Parathyroid adenoma (tissue), 2 donors: Measurements from ENCODE around the gene UFL1.

Experiments used
- H2AFZ ChIP-seq: fragments of 300-600 bp; sonication (generic); one replicate; pipeline ENCODE4 v1.7.0; 2017; ENCODE audit warnings: antibody characterized with exemption, mild to moderate bottlenecking
- H3K27ac ChIP-seq: fragments of 300-600 bp; sonication (generic); one replicate; pipeline ENCODE4 v1.7.0; 2017
- H3K27me3 ChIP-seq: fragments of 300-600 bp; sonication (generic); one replicate; pipeline ENCODE4 v1.7.0; 2017; ENCODE audit warnings: low read length; ENCODE audit not compliant: control insufficient read depth, insufficient read depth
- H3K36me3 ChIP-seq: fragments of 300-600 bp; sonication (generic); one replicate; pipeline ENCODE4 v1.7.0; 2017; ENCODE audit warnings: low read length; ENCODE audit not compliant: control insufficient read depth, insufficient read depth
- H3K4me1 ChIP-seq: fragments of 300-600 bp; sonication (generic); one replicate; pipeline ENCODE4 v1.7.0; 2017; ENCODE audit warnings: control low read depth
- H3K4me2 ChIP-seq: fragments of 300-600 bp; sonication (generic); one replicate; pipeline ENCODE4 v1.7.0; 2017; ENCODE audit warnings: low read length
- H3K4me3 ChIP-seq: fragments of 300-600 bp; sonication (generic); one replicate; pipeline ENCODE4 v1.7.0; 2017; ENCODE audit warnings: low read depth, low read length
- H3K79me2 ChIP-seq: fragments of 300-600 bp; sonication (generic); one replicate; pipeline ENCODE4 v1.7.0; 2017; ENCODE audit warnings: control low read depth
- H3K9ac ChIP-seq: fragments of 300-600 bp; sonication (generic); one replicate; pipeline ENCODE4 v1.7.0; 2017; ENCODE audit warnings: mild to moderate bottlenecking
- H3K9me3 ChIP-seq: fragments of 300-600 bp; sonication (generic); one replicate; pipeline ENCODE4 v1.7.0; 2017; ENCODE audit warnings: low read length; ENCODE audit not compliant: control insufficient read depth
- TF ChIP-seq, protein P1 (sequence below): fragments of 300-600 bp; sonication (generic); IDR thresholded peaks from one replicate; pipeline ENCODE4 v1.7.0; 2017; ENCODE audit warnings: antibody characterized with exemption, mild to moderate bottlenecking
- donor health status: primary hyperparathyroidism.

The UFL1 gene

DNA sequence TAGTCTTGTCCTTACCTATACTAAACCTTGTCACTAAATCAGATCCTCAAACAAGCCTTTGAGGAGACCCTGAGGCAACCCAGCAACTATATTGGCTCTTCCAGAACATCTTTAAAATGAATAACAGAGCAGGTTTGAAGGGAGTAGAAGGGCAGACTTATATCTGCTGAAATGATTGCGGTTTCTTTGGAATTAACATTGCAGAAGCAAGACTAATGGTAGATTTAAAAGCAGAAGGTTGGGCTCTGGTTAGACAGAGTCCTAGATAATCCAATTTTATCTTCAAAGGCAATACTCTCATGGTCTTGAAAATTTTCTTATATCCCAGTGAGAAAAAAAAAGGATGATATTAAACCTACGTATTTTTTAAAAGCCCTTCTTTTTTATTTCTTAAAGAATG, 60.4 kb downstream of the UFL1 start:
- H3K9ac ChIP-seq, result no peak overlapping the region
- H3K27ac ChIP-seq, result no peak overlapping the region
- H3K4me2 ChIP-seq, result no peak overlapping the region
- H3K4me3 ChIP-seq, result no peak overlapping the region
- TF ChIP-seq, protein P1, sequence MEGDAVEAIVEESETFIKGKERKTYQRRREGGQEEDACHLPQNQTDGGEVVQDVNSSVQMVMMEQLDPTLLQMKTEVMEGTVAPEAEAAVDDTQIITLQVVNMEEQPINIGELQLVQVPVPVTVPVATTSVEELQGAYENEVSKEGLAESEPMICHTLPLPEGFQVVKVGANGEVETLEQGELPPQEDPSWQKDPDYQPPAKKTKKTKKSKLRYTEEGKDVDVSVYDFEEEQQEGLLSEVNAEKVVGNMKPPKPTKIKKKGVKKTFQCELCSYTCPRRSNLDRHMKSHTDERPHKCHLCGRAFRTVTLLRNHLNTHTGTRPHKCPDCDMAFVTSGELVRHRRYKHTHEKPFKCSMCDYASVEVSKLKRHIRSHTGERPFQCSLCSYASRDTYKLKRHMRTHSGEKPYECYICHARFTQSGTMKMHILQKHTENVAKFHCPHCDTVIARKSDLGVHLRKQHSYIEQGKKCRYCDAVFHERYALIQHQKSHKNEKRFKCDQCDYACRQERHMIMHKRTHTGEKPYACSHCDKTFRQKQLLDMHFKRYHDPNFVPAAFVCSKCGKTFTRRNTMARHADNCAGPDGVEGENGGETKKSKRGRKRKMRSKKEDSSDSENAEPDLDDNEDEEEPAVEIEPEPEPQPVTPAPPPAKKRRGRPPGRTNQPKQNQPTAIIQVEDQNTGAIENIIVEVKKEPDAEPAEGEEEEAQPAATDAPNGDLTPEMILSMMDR, result no peak
- H2AFZ ChIP-seq, result no peak overlapping the region
- no peaks in the 10 kb centered on the region for H3K9me3 ChIP-seq
- no peaks in the 10 kb centered on the region for H3K27me3 ChIP-seq
- H3K79me2 ChIP-seq, result no peaks in the 10 kb centered on the region
- H3K36me3 ChIP-seq, result no peaks in the 10 kb centered on the region
- H3K4me1 ChIP-seq, result no peaks in the 10 kb centered on the region

DNA sequence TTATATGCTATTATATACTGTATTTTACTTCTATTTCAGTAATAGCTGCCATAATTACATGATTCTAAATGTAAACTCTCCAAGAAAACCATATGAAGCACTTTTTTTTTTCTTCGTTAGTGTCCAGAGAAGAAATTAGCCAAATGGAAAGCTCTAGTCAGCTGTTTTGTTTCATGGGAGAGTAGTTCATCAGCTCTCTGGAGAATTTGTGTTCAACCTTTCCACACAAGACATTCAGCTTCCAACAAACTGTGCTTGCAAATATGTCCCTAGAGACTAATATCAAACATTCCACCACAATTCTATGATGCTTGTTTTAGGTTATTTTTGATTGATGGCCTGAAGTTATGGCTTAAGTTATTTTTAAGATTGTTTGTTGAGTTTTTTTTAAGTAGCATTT, 60.8 kb downstream of the UFL1 start:
- Histone ChIP-seq H3K36me3 (no peaks in the 10 kb centered on the region), H3K27me3 (no peaks in the 10 kb centered on the region), H3K27ac (no peak overlapping the region), H2AFZ (no peak overlapping the region), H3K9me3 (no peaks in the 10 kb centered on the region), H3K79me2 (no peaks in the 10 kb centered on the region), H3K4me2 (no peak overlapping the region), H3K4me3 (no peak overlapping the region), H3K4me1 (no peaks in the 10 kb centered on the region), H3K9ac (no peak overlapping the region)
- TF ChIP-seq, protein P1, result no peak

DNA sequence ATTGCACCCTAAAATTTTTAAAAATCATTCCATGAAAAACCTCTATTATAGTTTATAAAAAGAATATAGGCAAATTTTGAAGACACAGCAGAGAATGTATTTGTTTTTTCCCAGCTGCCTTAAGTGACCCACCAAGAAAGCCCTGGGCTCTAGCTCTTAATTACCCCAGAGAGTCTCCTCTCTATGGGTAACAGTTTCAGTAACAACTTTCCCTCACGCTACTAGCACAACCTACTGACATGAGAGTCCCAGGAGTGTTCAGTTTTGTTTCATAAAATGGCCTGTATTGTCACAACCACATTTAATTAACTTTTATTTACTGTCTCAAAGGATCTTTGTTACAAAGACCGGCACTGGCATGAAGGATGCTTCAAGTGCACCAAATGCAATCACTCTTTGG, 82.8 kb downstream of the UFL1 start:
- no peaks in the 10 kb centered on the region for H3K27me3 ChIP-seq
- H3K36me3 ChIP-seq, result no peaks in the 10 kb centered on the region
- TF ChIP-seq, protein P1, result no peak
- no peak overlapping the region for H3K4me3 ChIP-seq
- no peak overlapping the region for H3K4me2 ChIP-seq
- H3K4me1 ChIP-seq, result no peaks in the 10 kb centered on the region
- H3K9ac ChIP-seq, result no peak overlapping the region
- no peak overlapping the region for H2AFZ ChIP-seq
- H3K79me2 ChIP-seq, result no peaks in the 10 kb centered on the region
- H3K9me3 ChIP-seq, result no peaks in the 10 kb centered on the region
- no peak overlapping the region for H3K27ac ChIP-seq
